HG03571 (cell line): ENCODE results near the gene COQ7.

ENCODE experiments used
- ATAC-seq: cut with Tn5 transposase; IDR thresholded peaks from one replicate; pipeline ENCODE4 v1.9.1; 2021; ENCODE audit not compliant: unreplicated experiment

Gene COQ7

GRCh38 chr16:19067349-19068236 lies at the start of gene COQ7:
Gene COQ7, plus strand, starts transcription at chr16:19067614. Its CDS starts 51 bp downstream, at chr16:19067665.
- peak; percentile 93 for ATAC-seq

GRCh38 chr16:19020689-19021088 lies 46.7 kb upstream of the COQ7 start:
- no peak for ATAC-seq

- ATAC-seq, result no peak
Measured at GRCh38 chr16:19021747-19022146, 45.7 kb upstream of the COQ7 start.

GRCh38 chr16:19027416-19027815 lies 40.0 kb upstream of the COQ7 start:
- ATAC-seq, result no peak

GRCh38 chr16:19029980-19030379 lies 37.4 kb upstream of the COQ7 start:
- no peak for ATAC-seq

- no peak for ATAC-seq
Measured at GRCh38 chr16:19031738-19032137, 35.7 kb upstream of the COQ7 start.

- ATAC-seq, result no peak
Measured at GRCh38 chr16:19033761-19034160, 33.7 kb upstream of the COQ7 start.

- ATAC-seq, result no peak
Measured at GRCh38 chr16:19040400-19040799, 27.0 kb upstream of the COQ7 start.

GRCh38 chr16:19044769-19045168 lies 22.6 kb upstream of the COQ7 start:
- no peak for ATAC-seq

GRCh38 chr16:19046062-19046461 lies 21.4 kb upstream of the COQ7 start:
- no peak for ATAC-seq

- no peak for ATAC-seq
Measured at GRCh38 chr16:19062706-19063105, 4.7 kb upstream of the COQ7 start.

GRCh38 chr16:19066988-19067348 lies 446 bp upstream of the COQ7 start:
- no peak for ATAC-seq

GRCh38 chr16:19068237-19068815 lies 912 bp downstream of the COQ7 start:
- no peak for ATAC-seq

GRCh38 chr16:19071811-19072777 lies 4.7 kb downstream of the COQ7 start:
- no peak for ATAC-seq

- no peak for ATAC-seq
Measured at GRCh38 chr16:19073344-19073743, 5.9 kb downstream of the COQ7 start.

GRCh38 chr16:19073863-19074262 lies 6.4 kb downstream of the COQ7 start:
- no peak for ATAC-seq

- no peak for ATAC-seq
Measured at GRCh38 chr16:19075511-19075910, 8.1 kb downstream of the COQ7 start.

GRCh38 chr16:19077879-19078278 lies 10.5 kb downstream of the COQ7 start:
- no peak for ATAC-seq

- ATAC-seq, result no peak
Measured at GRCh38 chr16:19083670-19084069, 16.3 kb downstream of the COQ7 start.

- no peak for ATAC-seq
Measured at GRCh38 chr16:19084139-19084538, 16.7 kb downstream of the COQ7 start.

GRCh38 chr16:19084879-19085278 lies 17.5 kb downstream of the COQ7 start:
- no peak for ATAC-seq
